Prostate gland (tissue), 2 donors: ENCODE results near the gene TBX18. TPM values are rescaled to one million over a fixed set of nuclear protein-coding genes. Genes with fewer than 3 reads are reported as not detected.

Source experiments
- DNase-seq: peaks from one replicate; pipeline ENCODE4 v3.0.0-alpha.2; 2019; ENCODE audit warnings: low spot score
- H3K27ac ChIP-seq, 2 donors: fragments of 200-600 bp; sonication (generic); 2 replicates each; pipeline ENCODE4 v1.5.1; 2017 to 2019
- H3K27me3 ChIP-seq: fragments of 200-600 bp; sonication (generic); replicated peaks from 2 replicates; pipeline ENCODE4 v1.5.1; 2019; ENCODE audit not compliant: insufficient read depth
- H3K36me3 ChIP-seq, 2 donors: fragments of 200-600 bp; sonication (generic); 1 replicate in 1 of 2; 2 replicates in 1 of 2; pipeline versions ENCODE4 v1.5.1 to v1.8.1; 2017 to 2019
- H3K4me1 ChIP-seq: fragments of 200-600 bp; sonication (generic); replicated peaks from 2 replicates; pipeline ENCODE4 v1.5.1; 2019
- H3K4me3 ChIP-seq, 2 donors: fragments of 200-600 bp; sonication (generic); 2 replicates each; pipeline ENCODE4 v1.5.1; 2017 to 2019
- H3K9me3 ChIP-seq: fragments of 200-600 bp; sonication (generic); 2 replicates; pipeline ENCODE4 v1.5.1; 2017
- CTCF ChIP-seq, 4 experiments: fragments of 200-600 bp in 2 of 4; fragments of 450-650 bp in 2 of 4; sonication (generic) in 2 of 4; IDR thresholded peaks; 1 replicate in 3 of 4; 2 replicates in 1 of 4; pipeline ENCODE4 v1.5.1; 2016 to 2019; ENCODE audit warnings: antibody characterized with exemption in 4 of 4, mild to moderate bottlenecking in 2 of 4, moderate library complexity in 2 of 4
- POLR2A ChIP-seq: fragments of 450-650 bp; IDR thresholded peaks from one replicate; pipeline ENCODE4 v1.6.1; 2016; ENCODE audit warnings: antibody characterized with exemption, mild to moderate bottlenecking
- POLR2AphosphoS5 ChIP-seq: sonication (generic); formaldehyde crosslinking; IDR thresholded peaks from one replicate; pipeline ENCODE4 v1.6.1; 2017; ENCODE audit warnings: antibody characterized with exemption
- WGBS: methylation state at CpG from one replicate; pipeline ENCODE4 v1.1.5; 2018; 5-methylcytosine and 5-hydroxymethylcytosine counted together
- intact Hi-C: fragments of 100-400 bp; cut with DNase I; formaldehyde crosslinking; loops from one replicate; pipeline ENCODE4 v1.14.2; 2022
- total RNA-seq, 2 donors: library from RNA; depleted of rRNA; stranded (reverse); fragments of >200 nt; gene quantifications; one replicate each; pipeline ENCODE4 v1.1.0, GENCODE V29; 2016

TBX18 gene
- 1 to 10 TPM in 1 of 2 donors, under 1 TPM in 1; 0.05 to 3.4 TPM for total RNA-seq

GRCh38 chr6:84764332-84765049 is at the start of gene TBX18:
Gene TBX18, minus strand, starts transcription at chr6:84764598. Its CDS starts 417 bp downstream, at chr6:84764181.
- Histone ChIP-seq H3K4me3 (peak within 1 kb of the TSS in 1 of 2 donors; percentile 6), H3K9me3 (no peaks in the 10 kb centered on the region), H3K36me3 (no peaks in the 10 kb centered on the region), H3K27me3 (peaks cover 51% of the 10 kb centered on the region), H3K4me1 (no peaks in the 10 kb centered on the region), H3K27ac (no peak within 1 kb of the TSS)
- WGBS, result 4% methylated on average over 42 of the region's 42 CpGs
- TF ChIP-seq POLR2A (no peak), CTCF (IDR thresholded peaks at IDR 0.05) (no peak), POLR2AphosphoS5 (no peak)
- no peak for DNase-seq
- intact Hi-C loops, result no loop called here

GRCh38 chr6:84811351-84811750 is 47.0 kb upstream of the TBX18 start:
- intact Hi-C loops, result no loop called here
- Histone ChIP-seq H3K27ac (no peak overlapping the region), H3K4me3 (no peak overlapping the region), H3K27me3 (no peaks in the 10 kb centered on the region), H3K4me1 (no peaks in the 10 kb centered on the region), H3K36me3 (no peaks in the 10 kb centered on the region), H3K9me3 (no peaks in the 10 kb centered on the region)
- TF ChIP-seq POLR2A, result no peak
- TF ChIP-seq POLR2AphosphoS5, result no peak
- TF ChIP-seq CTCF (IDR thresholded peaks at IDR 0.05), result no peak
- DNase-seq, result no peak

GRCh38 chr6:84809455-84809854 is 45.1 kb upstream of the TBX18 start:
- intact Hi-C loops, result no loop called here
- no peaks in the 10 kb centered on the region for H3K9me3 ChIP-seq
- H3K4me1 ChIP-seq, result no peaks in the 10 kb centered on the region
- no peak for DNase-seq
- 11% methylated on average over 4 of the region's 4 CpGs for WGBS
- no peak overlapping the region for H3K4me3 ChIP-seq
- H3K36me3 ChIP-seq, result no peaks in the 10 kb centered on the region
- no peak for TF ChIP-seq POLR2A
- no peak for TF ChIP-seq POLR2AphosphoS5
- no peak for TF ChIP-seq CTCF (IDR thresholded peaks at IDR 0.05)
- H3K27ac ChIP-seq, result no peak overlapping the region
- H3K27me3 ChIP-seq, result no peaks in the 10 kb centered on the region

- no peak for TF ChIP-seq POLR2A
- no peak for TF ChIP-seq POLR2AphosphoS5
- no peak for TF ChIP-seq CTCF (IDR thresholded peaks at IDR 0.05)
- Histone ChIP-seq H3K4me3 (no peak overlapping the region), H3K9me3 (no peaks in the 10 kb centered on the region), H3K36me3 (no peaks in the 10 kb centered on the region), H3K27me3 (no peaks in the 10 kb centered on the region), H3K4me1 (no peaks in the 10 kb centered on the region), H3K27ac (no peak overlapping the region)
- DNase-seq, result no peak
- WGBS, result 53% methylated on average over 6 of the region's 6 CpGs
- intact Hi-C loops, result no loop called here
Observed at GRCh38 chr6:84808491-84809061, 44.2 kb upstream of the TBX18 start.

GRCh38 chr6:84805145-84805544 is 40.7 kb upstream of the TBX18 start:
- intact Hi-C loops, result no loop called here
- H3K27ac ChIP-seq, result no peak overlapping the region
- H3K9me3 ChIP-seq, result no peaks in the 10 kb centered on the region
- no peak overlapping the region for H3K4me3 ChIP-seq
- WGBS, result 60% methylated on average over 1 of the region's 1 CpG
- no peak for TF ChIP-seq POLR2A
- TF ChIP-seq CTCF (IDR thresholded peaks at IDR 0.05), result no peak
- TF ChIP-seq POLR2AphosphoS5, result no peak
- no peaks in the 10 kb centered on the region for H3K4me1 ChIP-seq
- H3K27me3 ChIP-seq, result no peaks in the 10 kb centered on the region
- DNase-seq, result no peak
- no peaks in the 10 kb centered on the region for H3K36me3 ChIP-seq
